HG02623 (cell line): ENCODE results near the gene OCA2.
A peak's percentile ranks its signal among the peaks of the same experiment; 100 is the strongest.
"Not testable (repeated sequence)": the region's sequence is repeated elsewhere in the genome, so short reads cannot be mapped to it uniquely, and the experiment has no call there.

Experiments used
- ATAC-seq: cut with Tn5 transposase; IDR thresholded peaks from one replicate; pipeline ENCODE4 v1.9.1; 2021; ENCODE audit warnings: moderate library complexity; ENCODE audit not compliant: unreplicated experiment

OCA2 gene

DNA sequence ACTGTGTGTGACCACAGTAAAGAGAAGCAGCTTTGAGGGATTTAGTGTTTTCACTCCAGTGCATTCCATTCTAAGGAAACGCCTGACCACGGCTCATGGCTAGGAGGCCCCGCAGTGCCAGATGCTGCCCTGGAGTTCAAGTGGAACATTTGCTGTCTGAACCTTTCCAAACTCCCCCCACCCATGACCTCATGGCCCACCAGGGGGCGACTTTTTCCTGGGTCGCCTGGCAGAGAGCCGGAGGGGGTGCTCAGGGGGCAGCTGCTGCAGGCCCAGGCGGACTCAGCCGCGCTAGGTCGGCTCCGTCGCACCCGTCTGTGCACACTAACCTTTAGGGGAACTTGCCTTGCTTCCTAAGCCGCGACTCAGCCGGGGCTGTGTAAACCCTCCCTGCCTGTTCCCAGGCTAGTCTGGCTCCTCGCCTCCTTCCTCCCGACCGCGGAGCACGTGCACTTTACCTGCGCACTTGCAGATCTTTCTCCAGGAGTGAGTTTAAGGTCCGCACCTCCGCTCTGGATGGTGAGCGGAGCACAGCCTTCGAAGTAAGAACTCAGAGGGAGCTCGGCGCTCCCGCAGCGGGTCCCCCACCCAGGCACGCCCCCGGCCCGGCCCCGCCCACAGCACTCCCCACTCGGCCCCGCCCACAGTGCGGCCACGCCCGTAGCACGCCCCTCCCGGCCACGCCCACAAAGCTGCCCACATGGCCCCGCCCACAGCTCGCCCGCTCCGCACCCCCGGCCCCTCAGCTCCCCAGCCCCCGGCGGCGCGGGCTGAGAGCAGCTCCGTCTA lies at the start of gene OCA2:
Gene OCA2 (minus strand): TSS at position 550 of the 789 bp plus-strand sequence. CDS start 17,441 bp downstream, outside the sequence.
- ATAC-seq, result no peak

GRCh38 chr15:28147801-28148200 lies 48.7 kb upstream of the OCA2 start:
- no peak for ATAC-seq

- ATAC-seq, result not testable (repeated sequence)
Observed at GRCh38 chr15:28145419-28145818, 46.3 kb upstream of the OCA2 start.

DNA sequence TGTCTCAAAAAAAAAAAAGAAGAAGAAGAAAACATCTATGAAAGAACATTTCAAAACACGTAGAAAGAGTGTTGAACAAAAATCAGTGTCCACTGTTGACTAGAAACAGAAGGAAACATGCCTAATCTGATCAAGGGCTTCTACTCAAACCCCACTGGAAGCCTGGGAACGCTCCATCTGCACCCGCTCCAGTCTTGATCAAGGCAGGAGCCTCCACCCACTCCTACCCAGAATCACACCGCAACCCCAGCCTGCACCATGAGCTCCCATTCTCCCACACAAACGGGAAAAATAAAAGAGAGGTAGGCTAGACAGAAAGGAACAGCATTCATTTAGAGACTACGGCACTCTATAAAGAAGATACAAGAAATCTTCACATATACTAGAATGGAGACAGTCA lies 40.9 kb upstream of the OCA2 start:
- ATAC-seq, result no peak

DNA sequence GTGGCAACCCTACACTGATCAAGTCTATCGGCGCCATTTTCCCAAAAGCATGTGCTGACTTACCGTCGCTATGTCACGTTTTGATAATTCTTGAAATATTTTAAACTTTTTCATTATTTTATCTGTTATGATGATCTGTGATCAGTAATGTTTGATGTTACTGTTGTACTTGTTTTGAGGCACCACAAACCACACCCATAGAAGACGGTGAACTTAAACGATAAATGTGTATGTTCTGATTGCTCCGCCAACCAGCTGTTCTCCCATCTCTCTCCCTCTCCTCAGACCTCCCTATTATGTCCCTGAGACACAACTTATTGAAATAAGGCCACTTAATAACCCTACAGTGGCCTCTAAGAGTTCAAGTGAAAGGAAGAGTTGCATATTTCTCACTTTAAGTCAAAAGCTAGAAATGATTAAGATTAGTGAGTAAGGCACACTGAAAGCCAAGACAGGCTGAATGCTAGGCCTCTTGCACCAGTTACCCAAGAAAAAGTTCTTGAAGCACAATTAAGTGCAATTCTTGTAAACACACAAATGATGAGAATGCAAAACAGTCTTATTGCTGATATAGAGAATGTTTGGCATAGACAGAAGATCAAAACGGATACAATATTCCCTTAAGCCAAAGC lies 38.4 kb upstream of the OCA2 start:
- ATAC-seq, result not testable (repeated sequence)

DNA sequence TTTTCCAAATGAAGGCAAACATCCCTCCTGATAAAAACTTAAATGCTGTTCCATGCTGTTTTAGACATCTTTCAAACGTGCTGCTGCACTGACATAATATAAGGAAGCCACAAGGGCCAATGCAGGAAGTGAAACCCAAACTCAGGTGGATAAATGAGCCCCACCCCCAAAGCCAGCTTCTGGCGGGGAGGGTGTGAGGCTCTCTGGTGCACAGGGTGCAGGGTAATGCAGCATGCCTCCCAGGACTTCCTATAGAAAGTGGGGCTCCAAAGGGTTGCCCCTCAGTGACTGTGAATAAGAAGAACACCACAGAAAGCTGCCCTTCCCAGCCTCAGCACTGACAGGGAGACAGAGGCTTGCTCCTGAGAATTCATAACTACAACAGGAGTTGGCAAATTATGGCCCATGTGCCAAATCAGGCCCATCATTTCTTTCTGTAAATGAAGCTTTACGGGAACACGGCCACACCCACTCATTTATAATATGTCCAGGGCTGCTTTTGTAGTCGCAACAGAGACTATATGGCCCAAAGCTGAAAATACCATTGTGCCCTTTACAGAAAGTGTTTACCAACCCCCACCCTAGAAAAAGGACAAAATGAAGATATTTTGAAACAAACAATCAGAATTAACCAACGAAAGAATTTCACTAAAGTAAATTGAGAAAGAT lies 37.3 kb upstream of the OCA2 start:
- peak; percentile 100 for ATAC-seq

DNA sequence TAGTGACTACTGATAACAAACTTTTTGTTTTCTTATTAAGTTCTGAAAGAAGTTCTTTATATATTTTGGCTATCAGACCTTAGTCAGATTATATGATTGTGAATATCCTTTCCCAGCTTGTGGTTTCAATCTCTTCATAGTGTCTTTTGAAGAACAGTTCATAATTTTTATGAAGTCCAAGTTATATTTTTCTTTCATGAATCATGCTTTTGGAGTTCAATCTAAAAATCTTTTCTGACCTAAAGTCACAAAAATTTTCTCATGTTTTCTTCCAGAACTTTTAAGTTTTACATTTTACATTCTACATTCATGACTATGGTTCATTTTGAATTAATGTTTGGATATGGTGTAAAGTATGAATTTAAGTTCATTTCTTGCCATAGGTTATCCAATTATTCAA lies 34.2 kb upstream of the OCA2 start:
- no peak for ATAC-seq

DNA sequence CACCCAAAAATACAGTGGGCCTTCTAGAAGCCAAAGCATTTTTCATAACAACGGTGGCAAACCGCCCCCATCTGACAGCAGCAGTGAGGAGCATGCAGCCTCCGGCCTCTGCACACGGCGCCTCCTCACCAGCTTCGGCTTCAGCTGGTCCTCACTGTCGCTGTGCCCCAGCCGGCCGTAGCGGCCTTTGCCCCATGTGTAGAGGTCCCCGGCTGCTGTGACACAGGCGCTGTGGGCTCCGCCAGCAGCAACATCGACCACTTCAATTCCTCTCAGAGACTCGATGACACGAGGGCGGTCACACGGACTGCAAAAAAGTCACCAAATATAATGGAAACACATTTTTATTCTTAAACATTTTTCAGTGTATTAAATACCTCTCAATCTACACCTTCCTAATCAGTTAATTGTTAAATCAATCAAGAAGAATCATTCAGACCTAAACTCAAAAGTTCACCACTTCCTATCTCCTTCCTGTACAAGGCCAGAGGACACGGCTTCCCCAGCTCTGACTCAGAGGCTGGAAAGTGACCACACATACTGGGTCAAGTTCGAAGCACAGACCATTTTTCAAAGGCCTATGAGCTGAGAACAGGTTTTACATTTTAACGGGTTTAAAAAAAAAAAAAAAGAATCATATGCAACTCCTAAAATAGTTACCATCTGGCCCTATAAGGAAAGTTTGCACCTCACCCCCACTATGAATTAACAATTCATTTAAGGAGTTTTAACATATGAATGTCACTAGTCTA lies 33.6 kb upstream of the OCA2 start:
- ATAC-seq, result no peak

- no peak for ATAC-seq
Observed at GRCh38 chr15:28131946-28132345, 32.8 kb upstream of the OCA2 start.

DNA sequence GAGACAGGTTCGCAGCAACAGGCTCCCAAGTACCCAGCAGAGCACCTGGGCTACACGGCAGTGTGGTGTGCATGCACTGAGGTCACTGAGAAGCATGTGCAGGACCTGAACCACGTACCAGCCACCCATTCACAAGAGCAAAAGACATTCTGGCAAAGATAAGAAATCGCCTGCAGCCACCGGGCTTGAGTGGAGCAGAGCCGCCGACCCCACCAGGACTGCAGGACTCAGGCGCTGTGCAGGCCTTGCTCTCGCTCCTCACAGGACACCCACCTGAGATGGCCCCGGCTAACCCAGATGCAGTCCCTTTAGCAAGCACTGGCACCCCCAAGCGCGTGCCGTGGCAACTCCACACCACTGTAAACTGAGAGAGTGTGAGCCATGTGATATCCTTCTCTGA lies 32.3 kb upstream of the OCA2 start:
- no peak for ATAC-seq

- no peak for ATAC-seq
Observed at GRCh38 chr15:28130651-28131050, 31.5 kb upstream of the OCA2 start.

GRCh38 chr15:28129231-28129848 lies 30.2 kb upstream of the OCA2 start:
- no peak for ATAC-seq

DNA sequence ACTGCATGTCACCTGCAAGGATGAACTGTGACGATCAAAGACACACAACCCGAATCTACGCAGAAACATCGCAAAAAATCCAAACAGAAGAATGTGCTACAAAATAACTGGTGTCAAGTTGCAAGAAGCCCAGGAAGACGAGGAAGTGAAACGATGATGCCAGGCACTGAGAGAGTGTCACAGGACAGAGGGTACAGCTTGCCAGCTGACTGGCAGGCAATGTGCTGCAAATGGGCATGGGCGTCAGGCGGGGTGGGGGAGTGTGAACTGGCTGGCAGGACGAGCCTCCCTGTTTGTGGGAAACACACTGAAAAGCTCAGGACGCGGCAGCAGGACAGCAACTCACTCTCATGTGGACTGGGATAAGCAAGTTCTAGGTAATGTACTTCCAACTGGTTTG lies 28.9 kb upstream of the OCA2 start:
- ATAC-seq, result no peak

GRCh38 chr15:28127036-28127435 lies 27.9 kb upstream of the OCA2 start:
- ATAC-seq, result no peak

DNA sequence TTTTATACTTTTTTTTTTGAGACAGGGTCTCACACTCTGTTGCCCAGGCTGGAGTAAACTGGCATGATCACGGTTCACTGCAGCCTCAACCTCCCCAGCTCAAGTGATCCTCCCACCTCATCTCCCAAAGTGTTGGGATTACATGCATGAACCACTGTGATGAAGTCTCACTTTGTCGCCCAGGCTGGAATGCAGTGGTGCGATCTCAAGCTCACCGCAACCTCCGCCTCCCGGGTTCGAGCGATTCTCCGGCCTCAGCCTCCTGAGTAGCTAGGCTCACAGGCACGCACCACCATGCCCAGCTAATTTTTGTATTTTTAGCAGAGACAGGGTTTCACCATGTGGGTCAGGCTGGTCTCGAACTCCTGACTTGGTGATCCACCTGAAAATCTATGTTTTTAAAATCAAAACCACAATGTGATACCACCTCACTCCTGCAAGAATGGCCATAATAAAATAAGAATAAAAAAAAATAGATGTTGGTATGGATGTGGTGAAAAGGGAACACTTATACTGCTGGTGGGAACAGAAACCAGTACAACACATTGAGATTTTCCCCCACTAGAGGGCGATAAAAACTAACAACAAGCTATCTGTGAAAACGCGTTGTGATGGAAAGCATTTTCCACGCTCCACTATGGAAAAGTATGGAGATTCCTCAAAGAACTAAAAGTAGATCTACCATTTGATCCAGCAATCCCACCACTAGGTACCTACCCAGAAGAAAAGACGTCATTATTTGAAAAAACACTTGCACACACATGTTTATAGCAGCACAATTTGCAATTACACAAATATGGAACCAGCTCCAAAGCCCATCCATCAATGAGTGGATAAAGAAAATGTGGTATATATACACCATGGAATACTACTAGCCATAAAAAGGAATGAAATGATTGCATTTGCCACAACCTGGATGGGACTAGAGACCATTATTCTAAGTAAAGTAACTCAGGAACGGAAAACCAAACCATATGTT lies 26.8 kb upstream of the OCA2 start:
- no peak for ATAC-seq

DNA sequence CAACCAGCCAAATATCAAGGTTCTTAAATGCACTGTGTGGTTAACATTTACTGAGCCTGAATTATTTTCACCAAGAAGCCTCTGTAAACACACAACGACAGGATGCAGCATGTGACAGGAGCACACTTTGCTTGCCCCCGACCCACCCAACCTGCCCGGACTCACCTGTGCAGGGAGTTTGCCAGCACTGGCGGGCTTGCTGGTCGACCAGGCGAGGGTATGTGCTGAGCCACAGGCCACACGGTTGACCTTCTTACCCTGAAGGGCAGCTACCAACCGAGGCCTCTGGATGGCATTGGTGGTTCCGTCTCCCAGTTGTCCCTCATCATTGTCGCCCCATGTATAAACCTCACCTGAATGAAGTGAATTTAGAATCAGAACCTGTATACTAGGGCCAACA lies 25.7 kb upstream of the OCA2 start:
- no peak for ATAC-seq

GRCh38 chr15:28123408-28124023 lies 24.4 kb upstream of the OCA2 start:
- peak; percentile 42 for ATAC-seq

DNA sequence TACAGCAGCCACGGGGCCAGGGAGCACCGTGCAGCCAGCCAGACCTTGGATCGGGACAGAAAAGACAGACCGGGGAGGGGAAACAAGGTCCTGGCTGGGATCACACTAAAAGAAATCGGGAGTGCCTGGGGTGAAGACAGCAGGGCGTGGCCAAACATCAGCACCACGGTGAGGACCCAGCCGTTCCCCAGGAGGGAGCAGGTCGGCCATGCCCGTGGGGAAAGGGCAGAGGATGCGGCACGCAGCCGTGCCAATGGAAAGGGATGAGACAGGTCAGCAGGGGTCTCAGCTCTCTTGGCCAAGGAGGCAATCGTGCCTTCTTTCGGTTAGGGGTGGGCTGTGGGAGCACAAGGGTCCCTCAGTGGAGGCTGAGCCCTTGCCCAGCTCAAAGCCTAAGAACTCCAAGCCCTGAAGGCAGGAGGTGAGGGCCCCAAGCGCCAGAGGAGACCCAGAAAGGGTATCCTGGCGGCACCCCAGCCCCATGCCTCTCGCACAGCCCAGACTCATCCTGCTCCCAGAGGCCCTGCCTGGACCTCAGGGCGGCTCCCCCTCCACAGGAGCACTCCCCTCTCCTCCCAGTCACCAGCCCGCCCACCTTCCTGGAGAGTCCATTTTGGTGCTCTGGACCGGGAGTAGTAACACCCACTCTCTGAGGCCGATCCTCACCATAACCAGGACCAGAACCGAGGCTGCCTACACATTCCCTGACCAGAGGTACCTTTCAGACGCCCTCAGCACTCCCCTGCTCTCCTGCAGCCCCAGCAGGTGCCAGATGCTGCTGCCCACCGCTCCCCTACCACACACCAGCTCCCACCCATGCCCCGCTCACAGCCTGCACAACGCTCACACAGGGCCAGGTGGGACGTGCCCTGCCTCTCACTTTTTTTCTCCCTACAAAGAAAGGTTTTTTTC lies 23.2 kb upstream of the OCA2 start:
- no peak for ATAC-seq
